HepG2 (cell line): ENCODE data around the gene GNPAT.

Experiments
- BHLHE40 ChIP-seq: IDR thresholded peaks from 2 replicates; pipeline ENCODE4 v1.6.1; 2011; ENCODE audit warnings: low read length, improper control_type of control experiment
- CREB1 ChIP-seq, 2 experiments: fragments of 450-650 bp in 1 of 2; IDR thresholded peaks; 2 replicates each; pipeline ENCODE4 v1.6.1; 2016 to 2017; ENCODE audit warnings: control low read depth in 1 of 2, mild to moderate bottlenecking in 1 of 2, missing compliant biosample characterization in 1 of 2, missing genetic modification characterization in 1 of 2
- PHF21A ChIP-seq: sonication (generic); formaldehyde crosslinking; IDR thresholded peaks from 2 replicates; pipeline ENCODE4 v1.5.0; 2020; ENCODE audit warnings: mild to moderate bottlenecking, missing genetic modification reagents
- POLR2AphosphoS5 ChIP-seq: IDR thresholded peaks from 2 replicates; pipeline ENCODE4 v1.6.1; 2012; ENCODE audit warnings: low read depth, low read length
- RFX1 ChIP-seq: fragments of 450-650 bp; IDR thresholded peaks from 2 replicates; pipeline ENCODE4 v1.6.1; 2017
- STAT5B ChIP-seq: sonication (generic); formaldehyde crosslinking; IDR thresholded peaks from 2 replicates; pipeline ENCODE4 v1.4.0; 2020; ENCODE audit warnings: missing genetic modification reagents
- TAF1 ChIP-seq: sonication (generic); formaldehyde crosslinking; IDR thresholded peaks from 2 replicates; pipeline ENCODE4 v1.4.0; 2020; ENCODE audit warnings: missing genetic modification reagents
- ZZZ3 ChIP-seq: sonication (generic); formaldehyde crosslinking; IDR thresholded peaks from 2 replicates; pipeline ENCODE4 v1.4.0; 2020; ENCODE audit warnings: missing genetic modification reagents, mild to moderate bottlenecking, borderline replicate concordance
- TF ChIP-seq, protein P1 (sequence below): sonication (generic); formaldehyde crosslinking; IDR thresholded peaks from 2 replicates; pipeline ENCODE4 v1.8.0; 2022; ENCODE audit warnings: mild to moderate bottlenecking, missing genetic modification reagents
- TF ChIP-seq, protein P2 (sequence below): sonication (generic); formaldehyde crosslinking; IDR thresholded peaks from 2 replicates; pipeline ENCODE4 v1.4.0; 2020; ENCODE audit warnings: missing genetic modification reagents, borderline replicate concordance
- TF ChIP-seq, protein P3 (sequence below): sonication (generic); formaldehyde crosslinking; IDR thresholded peaks from 2 replicates; pipeline ENCODE4 v1.4.0; 2020; ENCODE audit warnings: mild to moderate bottlenecking, missing genetic modification reagents
- TF ChIP-seq, protein P4 (sequence below): IDR thresholded peaks from 2 replicates; pipeline ENCODE4 v1.6.1; 2016; ENCODE audit warnings: control low read depth

DNA sequence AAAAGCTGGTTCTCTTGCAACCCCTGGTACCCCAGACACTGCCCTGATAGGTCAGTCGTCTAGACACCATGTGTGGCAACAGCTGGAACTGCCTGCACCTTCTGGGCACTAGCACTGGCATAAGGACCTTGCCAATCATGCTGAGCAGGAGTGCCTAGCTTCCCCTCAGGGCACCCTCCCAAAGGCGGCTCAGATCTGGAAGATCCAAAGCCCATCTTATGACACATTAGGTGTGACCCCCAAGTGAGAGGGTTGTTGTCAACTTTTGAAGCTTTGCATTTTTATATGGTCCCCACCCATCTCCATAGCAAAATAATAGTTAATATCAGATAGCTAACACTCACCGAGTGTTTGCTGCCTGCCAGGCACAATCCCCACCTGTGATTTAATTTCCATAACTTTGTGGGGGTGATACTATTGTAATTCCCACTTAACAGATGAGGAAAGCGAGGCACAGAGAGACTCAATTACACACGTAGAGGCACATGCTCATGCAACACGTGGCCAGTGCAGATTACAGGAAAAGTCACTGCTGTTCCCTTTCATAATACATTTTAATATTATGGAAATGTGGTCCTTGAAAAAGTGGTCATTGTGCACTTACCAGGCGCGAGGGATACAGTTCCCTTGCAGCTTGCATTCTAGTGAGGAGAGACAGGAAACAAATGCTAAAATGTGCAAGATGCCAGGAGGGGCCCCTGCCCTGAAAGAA is 70.9 kb downstream of the GNPAT start:
- TF ChIP-seq PHF21A: no peak
- TF ChIP-seq, protein P1, sequence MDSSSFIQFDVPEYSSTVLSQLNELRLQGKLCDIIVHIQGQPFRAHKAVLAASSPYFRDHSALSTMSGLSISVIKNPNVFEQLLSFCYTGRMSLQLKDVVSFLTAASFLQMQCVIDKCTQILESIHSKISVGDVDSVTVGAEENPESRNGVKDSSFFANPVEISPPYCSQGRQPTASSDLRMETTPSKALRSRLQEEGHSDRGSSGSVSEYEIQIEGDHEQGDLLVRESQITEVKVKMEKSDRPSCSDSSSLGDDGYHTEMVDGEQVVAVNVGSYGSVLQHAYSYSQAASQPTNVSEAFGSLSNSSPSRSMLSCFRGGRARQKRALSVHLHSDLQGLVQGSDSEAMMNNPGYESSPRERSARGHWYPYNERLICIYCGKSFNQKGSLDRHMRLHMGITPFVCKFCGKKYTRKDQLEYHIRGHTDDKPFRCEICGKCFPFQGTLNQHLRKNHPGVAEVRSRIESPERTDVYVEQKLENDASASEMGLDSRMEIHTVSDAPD (CRISPR knock-in tag): no peak
- TF ChIP-seq BHLHE40: no peak
- TF ChIP-seq, protein P2, sequence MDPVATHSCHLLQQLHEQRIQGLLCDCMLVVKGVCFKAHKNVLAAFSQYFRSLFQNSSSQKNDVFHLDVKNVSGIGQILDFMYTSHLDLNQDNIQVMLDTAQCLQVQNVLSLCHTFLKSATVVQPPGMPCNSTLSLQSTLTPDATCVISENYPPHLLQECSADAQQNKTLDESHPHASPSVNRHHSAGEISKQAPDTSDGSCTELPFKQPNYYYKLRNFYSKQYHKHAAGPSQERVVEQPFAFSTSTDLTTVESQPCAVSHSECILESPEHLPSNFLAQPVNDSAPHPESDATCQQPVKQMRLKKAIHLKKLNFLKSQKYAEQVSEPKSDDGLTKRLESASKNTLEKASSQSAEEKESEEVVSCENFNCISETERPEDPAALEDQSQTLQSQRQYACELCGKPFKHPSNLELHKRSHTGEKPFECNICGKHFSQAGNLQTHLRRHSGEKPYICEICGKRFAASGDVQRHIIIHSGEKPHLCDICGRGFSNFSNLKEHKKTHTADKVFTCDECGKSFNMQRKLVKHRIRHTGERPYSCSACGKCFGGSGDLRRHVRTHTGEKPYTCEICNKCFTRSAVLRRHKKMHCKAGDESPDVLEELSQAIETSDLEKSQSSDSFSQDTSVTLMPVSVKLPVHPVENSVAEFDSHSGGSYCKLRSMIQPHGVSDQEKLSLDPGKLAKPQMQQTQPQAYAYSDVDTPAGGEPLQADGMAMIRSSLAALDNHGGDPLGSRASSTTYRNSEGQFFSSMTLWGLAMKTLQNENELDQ (CRISPR knock-in tag): no peak
- no peak for TF ChIP-seq STAT5B
- no peak for TF ChIP-seq CREB1 (IDR thresholded peaks at IDR 0.05)
- no peak for TF ChIP-seq CREB1 (CRISPR knock-in tag; IDR thresholded peaks at IDR 0.05)
- TF ChIP-seq POLR2AphosphoS5: no peak
- no peak for TF ChIP-seq RFX1
- TF ChIP-seq ZZZ3: no peak
- TF ChIP-seq, protein P3, sequence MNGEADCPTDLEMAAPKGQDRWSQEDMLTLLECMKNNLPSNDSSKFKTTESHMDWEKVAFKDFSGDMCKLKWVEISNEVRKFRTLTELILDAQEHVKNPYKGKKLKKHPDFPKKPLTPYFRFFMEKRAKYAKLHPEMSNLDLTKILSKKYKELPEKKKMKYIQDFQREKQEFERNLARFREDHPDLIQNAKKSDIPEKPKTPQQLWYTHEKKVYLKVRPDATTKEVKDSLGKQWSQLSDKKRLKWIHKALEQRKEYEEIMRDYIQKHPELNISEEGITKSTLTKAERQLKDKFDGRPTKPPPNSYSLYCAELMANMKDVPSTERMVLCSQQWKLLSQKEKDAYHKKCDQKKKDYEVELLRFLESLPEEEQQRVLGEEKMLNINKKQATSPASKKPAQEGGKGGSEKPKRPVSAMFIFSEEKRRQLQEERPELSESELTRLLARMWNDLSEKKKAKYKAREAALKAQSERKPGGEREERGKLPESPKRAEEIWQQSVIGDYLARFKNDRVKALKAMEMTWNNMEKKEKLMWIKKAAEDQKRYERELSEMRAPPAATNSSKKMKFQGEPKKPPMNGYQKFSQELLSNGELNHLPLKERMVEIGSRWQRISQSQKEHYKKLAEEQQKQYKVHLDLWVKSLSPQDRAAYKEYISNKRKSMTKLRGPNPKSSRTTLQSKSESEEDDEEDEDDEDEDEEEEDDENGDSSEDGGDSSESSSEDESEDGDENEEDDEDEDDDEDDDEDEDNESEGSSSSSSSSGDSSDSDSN (CRISPR knock-in tag): no peak
- TF ChIP-seq, protein P4, sequence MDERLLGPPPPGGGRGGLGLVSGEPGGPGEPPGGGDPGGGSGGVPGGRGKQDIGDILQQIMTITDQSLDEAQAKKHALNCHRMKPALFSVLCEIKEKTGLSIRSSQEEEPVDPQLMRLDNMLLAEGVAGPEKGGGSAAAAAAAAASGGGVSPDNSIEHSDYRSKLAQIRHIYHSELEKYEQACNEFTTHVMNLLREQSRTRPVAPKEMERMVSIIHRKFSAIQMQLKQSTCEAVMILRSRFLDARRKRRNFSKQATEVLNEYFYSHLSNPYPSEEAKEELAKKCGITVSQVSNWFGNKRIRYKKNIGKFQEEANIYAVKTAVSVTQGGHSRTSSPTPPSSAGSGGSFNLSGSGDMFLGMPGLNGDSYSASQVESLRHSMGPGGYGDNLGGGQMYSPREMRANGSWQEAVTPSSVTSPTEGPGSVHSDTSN (CRISPR knock-in tag): no peak
- TF ChIP-seq TAF1: no peak
